Urothelium cell line (cell line): ENCODE measurements around the gene DIS3L2.
"Not testable (repeated sequence)": the region's sequence is repeated elsewhere in the genome, so short reads cannot be mapped to it uniquely, and the experiment has no call there.

Experiments used
- DNase-seq: peaks from one replicate; pipeline ENCODE4 v3.0.0; 2011; ENCODE audit warnings: low spot score, mixed read lengths
- FAIRE-seq: peaks from 2 replicates; lab custom pipeline; 2011; peaks lifted over from hg19 to GRCh38; lab: Jason Lieb, UNC

Gene DIS3L2

GRCh38 chr2:232006253-232006652 lies 44.7 kb downstream of the DIS3L2 start:
- DNase-seq = no peak

GRCh38 chr2:232008907-232009638 lies 47.6 kb downstream of the DIS3L2 start:
- DNase-seq (no peak), FAIRE-seq (no peak)

More at GRCh38 chr2:232006253-232006652, 44.7 kb downstream of the DIS3L2 start:
- FAIRE-seq = no peak

DNA sequence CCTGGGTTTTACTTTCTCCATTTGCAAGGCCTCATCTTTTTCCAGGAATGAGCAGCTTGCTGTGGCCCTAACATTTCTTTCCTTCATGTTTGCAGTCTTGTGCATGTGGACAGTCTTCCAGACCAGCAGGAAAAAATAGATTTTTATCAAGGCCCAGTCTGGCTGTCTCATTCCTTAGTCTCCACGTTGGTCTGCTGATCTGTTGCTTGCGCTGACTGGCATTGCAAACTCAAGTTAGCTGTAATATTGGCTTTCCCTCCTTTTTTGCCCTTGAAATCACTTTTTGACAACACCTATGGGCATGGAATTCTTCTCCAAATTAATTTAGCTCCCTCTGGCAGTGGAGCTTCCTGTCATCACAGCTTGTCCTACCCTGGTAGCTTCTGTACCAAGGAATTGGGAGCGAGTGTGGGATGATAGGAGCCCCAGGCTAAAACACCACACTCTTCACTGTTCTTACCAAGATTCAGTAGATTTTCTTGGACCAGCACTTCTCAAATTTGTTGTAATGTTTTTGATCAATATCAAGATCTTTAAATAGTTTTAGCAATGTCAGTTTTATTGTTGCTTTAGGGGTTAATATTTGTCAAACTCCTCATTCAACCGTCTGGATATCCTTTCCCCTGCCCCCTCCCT lies 48.2 kb downstream of the DIS3L2 start:
- FAIRE-seq = no peak
- no peak for DNase-seq

- FAIRE-seq (peak; percentile 61), DNase-seq (peak; percentile 91)
Observed at GRCh38 chr2:232013701-232014353, 52.3 kb downstream of the DIS3L2 start.

- FAIRE-seq = no peak
- DNase-seq = no peak
Observed at GRCh38 chr2:232014681-232015080, 53.2 kb downstream of the DIS3L2 start.

DNA sequence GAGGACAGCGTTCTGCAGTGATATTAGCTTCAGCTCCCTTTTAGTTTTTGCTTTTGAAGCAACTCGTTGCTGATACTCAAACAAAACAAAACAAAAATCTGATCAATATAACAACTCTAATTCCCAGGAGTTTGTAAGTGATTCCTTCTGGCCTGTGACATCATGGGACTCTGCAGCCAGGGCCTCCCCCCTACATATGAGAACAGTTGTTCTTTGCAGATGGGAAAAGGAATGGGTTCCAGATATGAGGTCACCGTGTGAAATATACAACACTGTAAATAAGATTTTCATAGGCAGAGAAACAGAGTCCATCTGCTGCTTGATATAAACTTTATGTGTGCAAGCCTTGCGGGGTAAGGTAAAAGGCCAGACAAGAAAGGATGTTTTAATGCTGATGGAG lies 56.7 kb downstream of the DIS3L2 start:
- no peak for FAIRE-seq
- no peak for DNase-seq

DNA sequence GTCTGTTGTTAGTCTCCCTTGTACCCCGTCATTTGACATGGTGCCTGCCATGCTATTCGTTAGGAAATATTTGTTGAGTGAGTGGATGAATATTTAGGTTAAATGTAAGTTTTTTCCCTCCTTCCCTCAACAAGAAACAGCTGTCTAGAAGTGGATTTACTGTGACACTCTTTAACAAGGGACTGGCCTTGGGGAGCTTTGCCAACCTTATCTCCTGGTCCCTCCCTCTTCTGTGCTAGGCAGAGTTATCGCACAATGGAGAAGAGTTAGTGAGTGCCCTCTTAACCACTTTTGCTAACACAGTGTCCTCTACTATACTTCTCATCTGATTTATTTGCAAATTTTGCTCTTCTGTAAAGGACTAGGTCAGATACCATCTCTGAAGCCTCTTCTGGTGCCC lies 61.2 kb downstream of the DIS3L2 start:
- FAIRE-seq (no peak), DNase-seq (no peak)

- DNase-seq (no peak), FAIRE-seq (no peak)
Observed at GRCh38 chr2:232023426-232023825, 61.9 kb downstream of the DIS3L2 start.

DNA sequence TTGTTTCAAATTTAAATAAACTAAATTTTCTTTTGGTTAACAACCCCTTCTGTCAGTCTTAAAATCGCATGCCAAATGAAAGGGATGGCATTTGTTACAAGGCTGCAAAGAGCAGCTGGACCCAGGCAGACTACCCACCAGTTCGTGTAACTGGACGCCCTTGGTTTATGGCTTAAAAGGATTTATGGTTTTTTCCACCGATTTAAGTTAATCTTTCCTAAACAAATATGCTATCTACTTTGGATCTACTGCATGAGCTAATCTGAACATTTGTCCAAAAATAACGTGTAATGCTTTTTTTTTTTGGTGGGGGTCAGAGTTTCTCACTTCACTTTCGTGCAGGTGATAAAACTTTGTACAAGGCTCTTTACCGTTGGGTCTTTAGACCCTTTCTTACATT lies 62.9 kb downstream of the DIS3L2 start:
- no peak for FAIRE-seq
- no peak for DNase-seq

GRCh38 chr2:232026910-232027309 lies 65.4 kb downstream of the DIS3L2 start:
- DNase-seq (no peak), FAIRE-seq (no peak)

GRCh38 chr2:232027530-232027929 lies 66.0 kb downstream of the DIS3L2 start:
- no peak for FAIRE-seq

GRCh38 chr2:232028071-232028470 lies 66.6 kb downstream of the DIS3L2 start:
- FAIRE-seq = no peak
- DNase-seq = no peak

More at GRCh38 chr2:232027530-232027929, 66.0 kb downstream of the DIS3L2 start:
- DNase-seq = no peak

DNA sequence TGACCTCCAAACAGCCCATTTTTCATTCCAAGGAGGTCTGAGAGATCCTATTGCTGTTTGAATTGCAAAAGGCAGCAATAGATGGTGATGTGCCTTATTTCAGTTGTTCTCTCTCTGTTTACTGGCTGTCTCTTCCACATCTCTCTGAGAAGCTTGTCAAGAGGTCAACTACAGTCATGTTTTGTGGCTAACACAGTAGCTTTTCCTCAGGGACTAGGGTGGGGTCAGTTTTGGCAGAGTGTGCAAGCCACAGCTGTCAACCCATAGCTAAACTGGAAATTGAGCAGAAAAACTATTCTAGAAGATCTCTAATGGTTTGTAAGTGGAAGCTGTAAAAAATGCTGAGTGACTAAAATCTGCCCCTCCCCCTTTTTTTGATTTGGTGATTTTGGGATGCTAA lies 67.1 kb downstream of the DIS3L2 start:
- DNase-seq = no peak
- no peak for FAIRE-seq

- DNase-seq = no peak
- no peak for FAIRE-seq
Observed at GRCh38 chr2:232029346-232029745, 67.8 kb downstream of the DIS3L2 start.

- FAIRE-seq = no peak
- DNase-seq = no peak
Observed at GRCh38 chr2:232030229-232030628, 68.7 kb downstream of the DIS3L2 start.

DNA sequence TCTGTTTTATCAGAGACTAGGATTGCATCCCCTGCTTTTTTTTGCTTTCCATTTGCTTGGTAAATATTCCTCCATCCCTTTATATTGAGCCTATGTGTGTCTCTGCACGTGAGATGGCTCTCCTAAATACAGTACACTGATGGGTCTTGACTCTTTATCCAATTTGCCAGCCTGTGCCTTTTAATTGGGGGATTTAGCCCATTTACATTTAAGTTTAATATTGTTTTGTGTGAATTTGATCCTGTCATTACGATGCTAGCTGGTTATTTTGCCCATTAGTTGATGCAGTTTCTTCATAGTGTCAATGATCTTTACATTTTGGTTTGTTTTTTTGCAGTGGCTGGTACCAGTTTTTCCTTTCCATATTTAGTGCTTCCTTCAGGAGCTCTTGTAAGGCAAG lies 73.8 kb downstream of the DIS3L2 start:
- FAIRE-seq, DNase-seq: not testable (repeated sequence)

- DNase-seq, FAIRE-seq: not testable (repeated sequence)
Observed at GRCh38 chr2:232036876-232037275, 75.4 kb downstream of the DIS3L2 start.

- FAIRE-seq (no peak), DNase-seq (no peak)
Observed at GRCh38 chr2:232038251-232038880, 76.9 kb downstream of the DIS3L2 start.

- no peak for DNase-seq
- no peak for FAIRE-seq
Observed at GRCh38 chr2:232038881-232039485, 77.5 kb downstream of the DIS3L2 start.

- FAIRE-seq (no peak), DNase-seq (no peak)
Observed at GRCh38 chr2:232042911-232043574, 81.5 kb downstream of the DIS3L2 start.
